Measurements from ENCODE around the gene OSTC. TPM values are rescaled to one million over a fixed set of nuclear protein-coding genes. Genes with fewer than 3 reads are reported as not detected.

OSTC gene
- total RNA-seq, 4 donors from 2014 or later = 54.9 to 109 (median 80.8) TPM

- intact Hi-C loops (cut with DNase I) = no loop called here
- DNase-seq = no peak
- no peaks in the 10 kb centered on the region for H3K27me3 ChIP-seq
- no peak overlapping the region for H3K4me3 ChIP-seq
- TF ChIP-seq, protein P1, sequence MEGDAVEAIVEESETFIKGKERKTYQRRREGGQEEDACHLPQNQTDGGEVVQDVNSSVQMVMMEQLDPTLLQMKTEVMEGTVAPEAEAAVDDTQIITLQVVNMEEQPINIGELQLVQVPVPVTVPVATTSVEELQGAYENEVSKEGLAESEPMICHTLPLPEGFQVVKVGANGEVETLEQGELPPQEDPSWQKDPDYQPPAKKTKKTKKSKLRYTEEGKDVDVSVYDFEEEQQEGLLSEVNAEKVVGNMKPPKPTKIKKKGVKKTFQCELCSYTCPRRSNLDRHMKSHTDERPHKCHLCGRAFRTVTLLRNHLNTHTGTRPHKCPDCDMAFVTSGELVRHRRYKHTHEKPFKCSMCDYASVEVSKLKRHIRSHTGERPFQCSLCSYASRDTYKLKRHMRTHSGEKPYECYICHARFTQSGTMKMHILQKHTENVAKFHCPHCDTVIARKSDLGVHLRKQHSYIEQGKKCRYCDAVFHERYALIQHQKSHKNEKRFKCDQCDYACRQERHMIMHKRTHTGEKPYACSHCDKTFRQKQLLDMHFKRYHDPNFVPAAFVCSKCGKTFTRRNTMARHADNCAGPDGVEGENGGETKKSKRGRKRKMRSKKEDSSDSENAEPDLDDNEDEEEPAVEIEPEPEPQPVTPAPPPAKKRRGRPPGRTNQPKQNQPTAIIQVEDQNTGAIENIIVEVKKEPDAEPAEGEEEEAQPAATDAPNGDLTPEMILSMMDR (IDR thresholded peaks at IDR 0.05) = no peak
- no peak for TF ChIP-seq POLR2A (IDR thresholded peaks at IDR 0.05)
- H3K9me3 ChIP-seq = no peaks in the 10 kb centered on the region
- H3K36me3 ChIP-seq = no peaks in the 10 kb centered on the region
- H3K4me1 ChIP-seq = peaks cover 0 to 9% (median 0%) of the 10 kb centered on the region in 3 donors
- no peak overlapping the region for H3K27ac ChIP-seq
- WGBS, 2 donors = 44 to 59% methylated on average over 3 of the region's 3 CpGs
Observed at GRCh38 chr4:108702960-108703359, 52.6 kb downstream of the OSTC start.

- peaks cover 0 to 9% (median 0%) of the 10 kb centered on the region in 3 donors for H3K4me1 ChIP-seq
- no peak overlapping the region for H3K4me3 ChIP-seq
- H3K27ac ChIP-seq = no peak overlapping the region
- intact Hi-C loops (cut with DNase I) = no loop called here
- H3K36me3 ChIP-seq = no peaks in the 10 kb centered on the region
- DNase-seq = no peak
- no peaks in the 10 kb centered on the region for H3K9me3 ChIP-seq
- TF ChIP-seq POLR2A (IDR thresholded peaks at IDR 0.05) = no peak
- TF ChIP-seq, protein P1 (IDR thresholded peaks at IDR 0.05) = no peak
- no peaks in the 10 kb centered on the region for H3K27me3 ChIP-seq
Observed at GRCh38 chr4:108703370-108703769, 53.0 kb downstream of the OSTC start.

GRCh38 chr4:108703966-108704365 is 53.6 kb downstream of the OSTC start:
- Histone ChIP-seq H3K9me3 (no peaks in the 10 kb centered on the region), H3K4me1 (peaks cover 0 to 9% (median 0%) of the 10 kb centered on the region in 3 donors), H3K27ac (no peak overlapping the region), H3K36me3 (no peaks in the 10 kb centered on the region), H3K4me3 (no peak overlapping the region), H3K27me3 (no peaks in the 10 kb centered on the region)
- whole genome bisulfite sequencing, 2 donors = 68 to 74% methylated on average over 2 of the region's 2 CpGs
- no peak for DNase-seq
- intact Hi-C loops (cut with DNase I) = no loop called here
- TF ChIP-seq POLR2A (IDR thresholded peaks at IDR 0.05) = no peak
- TF ChIP-seq, protein P1 (IDR thresholded peaks at IDR 0.05) = no peak

DNA sequence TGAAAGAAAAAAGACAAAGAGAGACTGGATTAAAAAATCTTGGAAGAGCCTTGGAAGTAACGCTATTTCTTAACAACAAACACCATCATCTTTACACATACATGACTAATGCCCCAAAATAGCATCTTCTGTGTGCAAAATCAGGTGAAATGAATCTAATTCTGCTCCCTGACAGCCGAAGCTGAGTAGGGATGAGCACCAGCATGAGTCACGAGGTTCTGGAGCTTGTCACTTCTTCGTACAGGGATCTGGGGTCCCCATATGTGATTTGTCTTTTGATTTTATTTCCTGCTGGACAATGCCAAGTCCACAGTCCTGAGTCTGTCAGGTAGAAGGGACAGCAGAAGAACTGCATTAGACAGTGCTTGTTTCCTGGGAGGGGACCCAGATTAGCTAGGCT is 55.9 kb downstream of the OSTC start:
- no peaks in the 10 kb centered on the region for H3K36me3 ChIP-seq
- no peak overlapping the region for H3K27ac ChIP-seq
- TF ChIP-seq, protein P1 (IDR thresholded peaks at IDR 0.05) = no peak
- TF ChIP-seq POLR2A (IDR thresholded peaks at IDR 0.05) = no peak
- no peak for DNase-seq
- WGBS, 2 donors = 49 to 58% methylated on average over 4 of the region's 4 CpGs
- H3K27me3 ChIP-seq = no peaks in the 10 kb centered on the region
- no peaks in the 10 kb centered on the region for H3K9me3 ChIP-seq
- H3K4me1 ChIP-seq = no peaks in the 10 kb centered on the region
- H3K4me3 ChIP-seq = no peak overlapping the region
- intact Hi-C loops (cut with DNase I) = no loop called here

DNA sequence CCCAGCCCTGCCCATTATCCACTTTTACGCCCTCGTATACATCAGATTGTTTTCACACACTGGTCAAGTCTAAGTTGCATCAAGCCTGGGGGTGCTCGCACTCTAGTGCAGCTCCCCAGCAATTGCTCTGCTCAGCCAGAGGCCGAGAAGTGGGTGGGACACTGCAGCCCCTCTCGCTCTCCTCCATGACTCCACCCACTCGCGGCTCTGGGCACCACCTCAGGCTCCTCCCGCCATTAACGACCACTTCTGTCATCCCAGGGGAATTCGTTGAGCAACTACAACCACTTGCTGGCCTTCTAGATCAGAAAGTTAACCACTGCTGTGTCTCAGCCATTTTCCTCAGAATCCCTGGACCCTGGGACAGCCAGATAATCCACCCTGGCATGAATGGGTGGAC is 58.8 kb downstream of the OSTC start:
- Histone ChIP-seq H3K27ac (no peak overlapping the region), H3K4me1 (no peaks in the 10 kb centered on the region), H3K36me3 (no peaks in the 10 kb centered on the region), H3K27me3 (no peaks in the 10 kb centered on the region), H3K9me3 (no peaks in the 10 kb centered on the region), H3K4me3 (no peak overlapping the region)
- WGBS, 2 donors = 80 to 85% methylated on average over 10 of the region's 10 CpGs
- intact Hi-C loops (cut with DNase I) = no loop called here
- DNase-seq = no peak
- no peak for TF ChIP-seq POLR2A (IDR thresholded peaks at IDR 0.05)
- TF ChIP-seq, protein P1 (IDR thresholded peaks at IDR 0.05) = no peak
